Limb (tissue), 2 donors: ENCODE measurements around the gene ZNF276.
"Not testable (repeated sequence)": the region's sequence is repeated elsewhere in the genome, so short reads cannot be mapped to it uniquely, and the experiment has no call there.

Experiments
- DNase-seq, 2 donors: peaks; one replicate each; pipeline ENCODE4 v3.0.0-alpha.2; 2016; ENCODE audit errors: extremely low spot score in 2 of 2

ZNF276 gene

DNA sequence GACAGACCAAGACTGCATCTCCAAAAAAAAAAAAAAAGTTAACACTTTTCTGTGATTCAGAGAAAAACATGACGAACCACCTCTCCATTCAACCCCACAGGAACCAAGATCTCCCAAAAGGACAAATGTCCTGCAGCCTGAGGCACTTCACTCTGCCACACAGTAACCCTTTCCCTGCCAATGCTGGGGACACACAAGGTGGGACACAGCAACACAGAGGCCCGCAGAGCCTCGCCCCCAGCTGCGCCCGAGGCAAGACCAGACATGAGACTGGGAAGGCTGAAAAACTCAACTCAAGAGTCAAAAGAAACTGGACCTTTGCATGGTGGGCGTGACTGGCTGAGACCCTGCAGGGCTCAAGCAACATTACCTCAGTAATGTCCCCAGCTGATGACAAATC is 61.2 kb downstream of the ZNF276 start:
- no peak for DNase-seq

DNA sequence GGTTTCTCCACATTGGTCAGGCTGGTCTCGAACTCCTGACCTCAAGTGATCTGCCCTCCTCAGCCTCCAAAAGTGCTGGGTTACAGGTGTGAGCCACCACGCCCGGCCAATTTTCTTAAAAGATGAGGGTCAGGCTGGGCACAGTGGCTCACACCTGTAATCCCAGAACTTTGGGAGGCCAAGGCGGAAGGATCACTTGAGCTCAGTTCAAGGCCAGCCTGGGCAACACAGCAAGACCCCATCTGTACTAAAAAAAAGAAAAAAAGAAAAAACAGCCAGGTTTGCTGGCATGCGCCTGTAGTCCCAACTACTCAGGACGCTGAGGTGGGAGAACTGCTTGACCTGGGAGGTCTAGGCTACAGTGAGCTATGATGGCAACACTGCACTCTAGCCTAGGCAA is 62.6 kb downstream of the ZNF276 start:
- not testable (repeated sequence) for DNase-seq

DNA sequence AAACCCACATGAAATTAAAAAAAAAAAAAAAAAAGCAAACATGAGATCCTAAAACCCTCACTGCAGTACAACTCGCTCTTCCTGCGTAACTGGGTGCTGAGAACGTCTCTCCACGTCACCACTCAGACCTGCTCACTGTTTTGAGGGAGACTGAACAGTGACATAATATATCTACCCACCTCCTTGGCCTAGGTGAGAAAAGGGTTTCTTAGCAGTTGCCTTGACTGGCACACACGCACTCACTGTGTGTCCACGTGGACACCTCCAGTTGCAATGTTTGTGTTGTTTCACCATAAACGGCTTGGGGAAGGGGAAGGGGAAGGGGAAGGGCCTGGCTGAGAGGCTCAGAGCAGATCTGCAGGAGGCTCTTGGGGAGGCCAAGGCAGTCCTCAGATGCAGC is 63.1 kb downstream of the ZNF276 start:
- DNase-seq: no peak

DNA sequence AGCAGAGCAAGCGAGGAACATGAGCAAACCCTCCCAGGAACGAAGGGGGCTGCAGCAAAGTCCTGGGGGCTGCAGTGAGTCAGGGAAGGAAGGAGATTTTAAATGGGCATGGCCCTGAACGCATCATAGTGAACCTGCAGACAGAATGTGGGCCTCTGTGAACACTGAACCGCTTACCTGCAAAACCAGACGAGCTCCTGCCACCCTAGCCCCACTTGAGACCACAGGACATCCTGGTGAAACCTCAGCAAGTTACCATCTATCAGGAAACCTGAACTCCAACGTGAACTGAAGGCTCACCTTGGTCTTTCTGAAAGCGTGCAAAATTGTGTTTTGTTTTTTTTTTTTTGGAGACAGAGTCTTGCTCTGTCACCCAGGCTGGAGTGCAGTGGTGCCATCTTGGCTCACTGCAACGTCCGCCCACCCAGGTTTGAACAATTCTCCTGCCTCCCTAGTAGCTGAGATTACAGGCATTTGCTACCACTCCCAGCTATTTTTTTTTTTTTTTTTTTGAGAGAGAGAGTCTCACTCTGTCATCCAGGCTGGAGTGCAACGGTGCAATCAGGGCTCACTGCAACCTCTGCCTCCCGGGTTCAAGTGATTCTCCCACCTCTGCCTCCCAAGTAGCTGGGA is 64.3 kb downstream of the ZNF276 start:
- no peak for DNase-seq

DNA sequence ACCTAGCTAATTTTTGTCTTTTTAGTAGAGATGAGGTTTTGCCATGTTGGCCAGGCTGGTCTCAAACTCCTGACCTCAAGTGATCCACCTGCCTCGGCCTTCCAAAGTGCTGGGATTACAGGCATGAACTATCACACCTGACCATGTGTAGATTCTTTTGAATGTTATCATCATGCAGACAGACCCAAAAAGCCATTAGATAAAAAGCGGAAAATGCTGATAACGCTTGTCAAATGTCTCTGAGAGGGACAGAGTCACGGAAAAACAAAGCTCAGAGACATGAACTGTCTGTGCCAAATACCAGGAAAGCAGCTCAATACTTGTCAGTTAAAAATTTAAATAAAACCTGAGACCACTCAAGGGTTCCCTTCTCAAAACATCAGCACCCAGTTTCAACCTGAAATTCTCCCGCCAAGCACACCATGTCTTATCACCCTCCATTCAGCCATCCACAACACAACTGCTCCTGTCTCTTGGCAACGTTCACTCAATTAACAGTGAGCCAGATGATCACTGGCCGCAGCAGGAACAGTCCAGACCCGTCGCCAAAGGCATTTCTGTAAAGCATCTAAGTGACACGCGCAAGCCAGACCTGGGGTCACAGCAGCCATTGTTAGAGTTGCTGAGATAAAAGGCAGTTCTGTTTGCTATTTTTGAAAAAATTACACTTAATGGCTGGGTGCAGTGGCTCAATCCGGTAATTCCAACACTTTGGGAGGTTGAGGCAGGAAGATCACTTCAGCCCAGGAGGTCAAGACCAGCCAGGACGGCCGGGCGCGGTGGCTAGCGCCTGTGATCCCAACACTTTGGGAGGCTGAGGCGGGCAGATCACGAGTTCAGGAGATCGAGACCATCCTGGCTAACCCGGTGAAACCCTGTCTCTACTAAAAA is 65.4 kb downstream of the ZNF276 start:
- DNase-seq: no peak

DNA sequence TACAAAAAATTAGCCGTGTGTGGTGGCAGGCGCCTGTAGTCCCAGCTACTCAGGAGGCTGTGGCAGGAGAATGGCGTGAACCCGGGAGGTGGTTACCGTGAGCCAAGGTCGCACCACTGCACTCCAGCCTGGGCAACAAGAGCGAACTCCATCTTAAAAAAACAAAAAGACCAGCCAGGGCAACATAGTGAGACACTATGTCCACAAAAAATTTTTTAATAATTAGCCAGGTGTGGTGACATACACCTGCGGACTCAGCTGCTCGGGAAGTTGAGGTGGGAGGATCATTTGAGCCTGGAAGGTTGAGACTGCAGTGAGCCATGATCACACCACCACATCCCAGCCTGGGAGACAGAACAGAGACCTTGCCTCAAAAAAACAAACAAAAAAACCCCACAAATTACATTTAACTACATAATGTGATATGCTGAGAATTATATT is 66.0 kb downstream of the ZNF276 start:
- no peak for DNase-seq
